GM12878 (cell line): ENCODE measurements around the gene TBATA.

Source experiments
- CREM ChIP-seq: IDR thresholded peaks from 2 replicates; pipeline ENCODE4 v1.6.1; 2014; ENCODE audit warnings: antibody characterized with exemption, low read depth
- DPF2 ChIP-seq: fragments of 450-650 bp; IDR thresholded peaks from 2 replicates; pipeline ENCODE4 v1.6.1; 2017; ENCODE audit warnings: mild to moderate bottlenecking
- EED ChIP-seq: sonication (generic); IDR thresholded peaks from 2 replicates; pipeline ENCODE4 v1.6.1; 2016; ENCODE audit warnings: antibody characterized with exemption, low read depth
- EP300 ChIP-seq, 2 experiments: fragments of 150-350 bp in 1 of 2; IDR thresholded peaks; 2 replicates each; pipeline ENCODE4 v1.6.1; 2011 to 2012; ENCODE audit warnings: low read depth in 2 of 2, low read length in 2 of 2, borderline replicate concordance in 1 of 2, improper control_type of control experiment in 1 of 2, inconsistent platforms in 1 of 2; ENCODE audit not compliant: control insufficient read depth in 1 of 2
- RCOR1 ChIP-seq: conservative IDR thresholded peaks from 2 replicates; pipeline ENCODE4 v1.6.1; 2012; ENCODE audit warnings: low read depth, low read length, improper control_type of control experiment
- TAF1 ChIP-seq: IDR thresholded peaks from 2 replicates; pipeline ENCODE4 v1.6.1; 2011; ENCODE audit warnings: mild to moderate bottlenecking, low read depth, low read length, borderline replicate concordance
- ZBTB40 ChIP-seq: fragments of 450-650 bp; IDR thresholded peaks from 2 replicates; pipeline ENCODE4 v1.6.1; 2016; ENCODE audit warnings: mild to moderate bottlenecking, moderate library complexity, borderline replicate concordance
- TF ChIP-seq, protein P1 (sequence below): IDR thresholded peaks from 2 replicates; pipeline ENCODE4 v1.6.1; 2012; ENCODE audit warnings: low read depth, low read length, improper control_type of control experiment
- TF ChIP-seq, protein P2 (sequence below): IDR thresholded peaks from 2 replicates; pipeline ENCODE4 v1.6.1; 2012; ENCODE audit warnings: low read length, inconsistent platforms
- TF ChIP-seq, protein P3 (sequence below), 3 experiments: IDR thresholded peaks in 2 of 3; conservative IDR thresholded peaks in 1 of 3; 2 replicates each; pipeline ENCODE4 v1.5.1; 2011; ENCODE audit warnings: low read depth in 3 of 3, low read length in 3 of 3, mild to moderate bottlenecking in 3 of 3, control low read depth in 2 of 3, moderate library complexity in 2 of 3, inconsistent platforms in 1 of 3, mixed read lengths in 1 of 3; ENCODE audit not compliant: control insufficient read depth in 2 of 3, insufficient read depth in 1 of 3; ENCODE audit errors: extremely low read depth in 1 of 3

DNA sequence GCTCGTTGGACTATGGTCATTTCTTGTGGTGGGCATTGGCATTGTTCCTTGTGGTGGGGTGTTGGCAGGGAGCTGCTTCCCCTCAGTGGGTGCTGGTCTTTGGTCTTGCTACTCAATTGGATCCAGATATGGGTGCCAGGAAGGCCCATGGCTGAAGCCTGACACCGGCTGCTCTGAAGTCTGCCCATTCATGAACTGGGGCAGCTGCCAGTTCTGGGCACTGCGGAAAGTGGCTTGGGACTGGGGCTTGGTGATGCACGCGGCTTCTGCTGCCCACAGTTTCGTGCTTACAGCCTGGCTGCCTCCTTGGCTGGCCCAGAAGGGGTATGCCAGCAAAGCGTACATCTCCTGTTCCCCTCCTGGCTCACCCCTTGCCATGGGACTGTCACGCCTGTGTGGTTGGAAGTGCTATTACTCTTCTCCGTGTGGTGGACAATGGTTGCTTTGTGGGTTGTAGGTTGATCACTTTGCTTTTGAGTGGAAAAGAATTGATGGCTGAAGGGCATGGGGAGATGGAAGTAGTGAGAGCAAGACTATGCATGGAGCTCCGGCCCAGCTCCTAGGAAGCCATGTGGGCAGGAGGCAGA lies 58.2 kb downstream of the TBATA start:
- no peak for TF ChIP-seq DPF2
- TF ChIP-seq EP300 (IDR thresholded peaks at IDR 0.05; ENCODE audit: borderline replicate concordance in 1 of 2, control insufficient read depth in 1 of 2, low read depth in 2 of 2, low read length in 2 of 2) = no peak
- TF ChIP-seq CREM = no peak
- TF ChIP-seq, protein P1, sequence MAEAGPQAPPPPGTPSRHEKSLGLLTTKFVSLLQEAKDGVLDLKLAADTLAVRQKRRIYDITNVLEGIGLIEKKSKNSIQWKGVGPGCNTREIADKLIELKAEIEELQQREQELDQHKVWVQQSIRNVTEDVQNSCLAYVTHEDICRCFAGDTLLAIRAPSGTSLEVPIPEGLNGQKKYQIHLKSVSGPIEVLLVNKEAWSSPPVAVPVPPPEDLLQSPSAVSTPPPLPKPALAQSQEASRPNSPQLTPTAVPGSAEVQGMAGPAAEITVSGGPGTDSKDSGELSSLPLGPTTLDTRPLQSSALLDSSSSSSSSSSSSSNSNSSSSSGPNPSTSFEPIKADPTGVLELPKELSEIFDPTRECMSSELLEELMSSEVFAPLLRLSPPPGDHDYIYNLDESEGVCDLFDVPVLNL = no peak
- TF ChIP-seq RCOR1 = no peak
- TF ChIP-seq TAF1 = no peak
- TF ChIP-seq, protein P2, sequence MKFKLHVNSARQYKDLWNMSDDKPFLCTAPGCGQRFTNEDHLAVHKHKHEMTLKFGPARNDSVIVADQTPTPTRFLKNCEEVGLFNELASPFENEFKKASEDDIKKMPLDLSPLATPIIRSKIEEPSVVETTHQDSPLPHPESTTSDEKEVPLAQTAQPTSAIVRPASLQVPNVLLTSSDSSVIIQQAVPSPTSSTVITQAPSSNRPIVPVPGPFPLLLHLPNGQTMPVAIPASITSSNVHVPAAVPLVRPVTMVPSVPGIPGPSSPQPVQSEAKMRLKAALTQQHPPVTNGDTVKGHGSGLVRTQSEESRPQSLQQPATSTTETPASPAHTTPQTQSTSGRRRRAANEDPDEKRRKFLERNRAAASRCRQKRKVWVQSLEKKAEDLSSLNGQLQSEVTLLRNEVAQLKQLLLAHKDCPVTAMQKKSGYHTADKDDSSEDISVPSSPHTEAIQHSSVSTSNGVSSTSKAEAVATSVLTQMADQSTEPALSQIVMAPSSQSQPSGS = no peak
- TF ChIP-seq EED = no peak
- TF ChIP-seq, protein P3, sequence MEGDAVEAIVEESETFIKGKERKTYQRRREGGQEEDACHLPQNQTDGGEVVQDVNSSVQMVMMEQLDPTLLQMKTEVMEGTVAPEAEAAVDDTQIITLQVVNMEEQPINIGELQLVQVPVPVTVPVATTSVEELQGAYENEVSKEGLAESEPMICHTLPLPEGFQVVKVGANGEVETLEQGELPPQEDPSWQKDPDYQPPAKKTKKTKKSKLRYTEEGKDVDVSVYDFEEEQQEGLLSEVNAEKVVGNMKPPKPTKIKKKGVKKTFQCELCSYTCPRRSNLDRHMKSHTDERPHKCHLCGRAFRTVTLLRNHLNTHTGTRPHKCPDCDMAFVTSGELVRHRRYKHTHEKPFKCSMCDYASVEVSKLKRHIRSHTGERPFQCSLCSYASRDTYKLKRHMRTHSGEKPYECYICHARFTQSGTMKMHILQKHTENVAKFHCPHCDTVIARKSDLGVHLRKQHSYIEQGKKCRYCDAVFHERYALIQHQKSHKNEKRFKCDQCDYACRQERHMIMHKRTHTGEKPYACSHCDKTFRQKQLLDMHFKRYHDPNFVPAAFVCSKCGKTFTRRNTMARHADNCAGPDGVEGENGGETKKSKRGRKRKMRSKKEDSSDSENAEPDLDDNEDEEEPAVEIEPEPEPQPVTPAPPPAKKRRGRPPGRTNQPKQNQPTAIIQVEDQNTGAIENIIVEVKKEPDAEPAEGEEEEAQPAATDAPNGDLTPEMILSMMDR (IDR thresholded peaks at IDR 0.05 in 2 of 3, conservative IDR thresholded peaks at IDR 0.05 in 1 of 3; ENCODE audit: control insufficient read depth in 2 of 3, extremely low read depth in 1 of 3, insufficient read depth in 1 of 3, low read depth in 3 of 3, low read length in 3 of 3) = no peak
- no peak for TF ChIP-seq ZBTB40
